ENCODE measurements around the gene FOXN4.

- TF ChIP-seq TP53 (CRISPR knock-in tag; conservative IDR thresholded peaks at IDR 0.05): no peak
- TF ChIP-seq CREBL2 (CRISPR knock-in tag; IDR thresholded peaks at IDR 0.05; ENCODE audit: borderline replicate concordance): no peak
- TF ChIP-seq TCF7 (IDR thresholded peaks at IDR 0.05; ENCODE audit: low read depth): no peak
- no peak for TF ChIP-seq JDP2 (CRISPR knock-in tag; IDR thresholded peaks at IDR 0.05; ENCODE audit: borderline replicate concordance)
- TF ChIP-seq CTCF (CRISPR knock-in tag; IDR thresholded peaks at IDR 0.05): no peak
- TF ChIP-seq ETV5 (CRISPR knock-in tag; IDR thresholded peaks at IDR 0.05; ENCODE audit: borderline replicate concordance): no peak
- no peak for TF ChIP-seq KLF6 (CRISPR knock-in tag; IDR thresholded peaks at IDR 0.05)
- no peak for TF ChIP-seq IKZF1 (IDR thresholded peaks at IDR 0.05)
- no peak for TF ChIP-seq ETS1 (CRISPR knock-in tag; IDR thresholded peaks at IDR 0.05)
- no peak for TF ChIP-seq MTF2 (CRISPR knock-in tag; IDR thresholded peaks at IDR 0.05; ENCODE audit: borderline replicate concordance)
- TF ChIP-seq NFRKB (IDR thresholded peaks at IDR 0.05): no peak
- no peak for TF ChIP-seq IKZF4 (CRISPR knock-in tag; IDR thresholded peaks at IDR 0.05; ENCODE audit: borderline replicate concordance, low read depth, not compliant biosample characterization)
- no peak for TF ChIP-seq MAFK (conservative IDR thresholded peaks at IDR 0.05 in 1 of 2, IDR thresholded peaks at IDR 0.05 in 1 of 2; ENCODE audit: low read length in 2 of 2)
These were observed 55.1 kb downstream of the FOXN4 start for GRCh38 chr12:109253913-109254544.
